Lung (tissue), 12 donors: Measurements from ENCODE around the gene MIP. TPM values are rescaled to one million over a fixed set of nuclear protein-coding genes. Genes with fewer than 3 reads are reported as not detected.
A peak's percentile ranks its signal among the peaks of the same experiment; 100 is the strongest.

ENCODE experiments used
- ATAC-seq: fragments of 200-7000 bp; cut with Tn5 transposase; one replicate; pipeline ENCODE4 v1.9.1; 2020; ENCODE audit warnings: moderate number of reproducible peaks; ENCODE audit not compliant: insufficient read depth, low FRiP score
- DNase-seq, 3 donors: peaks; one replicate each; pipeline ENCODE4 v3.0.0-alpha.2; 2013 to 2017
- H3K27ac ChIP-seq, 2 donors: one replicate each; pipeline ENCODE4 v1.5.1; 2013; ENCODE audit warnings: mild to moderate bottlenecking in 2 of 2, moderate library complexity in 2 of 2, control low read depth in 1 of 2, inconsistent platforms in 1 of 2, low read depth in 1 of 2, low read length in 1 of 2
- H3K27me3 ChIP-seq, 3 donors: one replicate each; pipeline ENCODE4 v1.5.1; 2013; ENCODE audit warnings: low read length in 2 of 3; ENCODE audit not compliant: control insufficient read depth in 3 of 3, insufficient read depth in 3 of 3
- H3K36me3 ChIP-seq, 4 donors: one replicate each; pipeline ENCODE4 v1.5.1; 2013; ENCODE audit warnings: low read length in 4 of 4, mild to moderate bottlenecking in 1 of 4, moderate library complexity in 1 of 4; ENCODE audit not compliant: control insufficient read depth in 4 of 4, insufficient read depth in 4 of 4
- H3K4me1 ChIP-seq, 5 donors: one replicate each; pipeline ENCODE4 v1.5.1; 2013; ENCODE audit warnings: low read length in 5 of 5, mild to moderate bottlenecking in 2 of 5, moderate library complexity in 1 of 5; ENCODE audit not compliant: control insufficient read depth in 5 of 5, insufficient read depth in 5 of 5
- H3K4me3 ChIP-seq: one replicate; pipeline ENCODE4 v1.5.1; 2013; ENCODE audit warnings: mild to moderate bottlenecking, control low read depth, moderate library complexity
- H3K9ac ChIP-seq, 2 donors: one replicate each; pipeline ENCODE4 v1.5.1; 2013; ENCODE audit warnings: low read length in 2 of 2, control low read depth in 1 of 2; ENCODE audit not compliant: insufficient read depth in 1 of 2
- H3K9me3 ChIP-seq, 4 donors: one replicate each; pipeline ENCODE4 v1.5.1; 2013; ENCODE audit warnings: low read length in 3 of 4, mild to moderate bottlenecking in 1 of 4, moderate library complexity in 1 of 4; ENCODE audit not compliant: control insufficient read depth in 4 of 4, insufficient read depth in 3 of 4
- WGBS, 2 donors: extraction: QIAGEN DNeasy Blood & Tissue Kit; methylation state at CpG; one replicate each; pipeline ENCODE4 v1.1.7; 2013; 5-methylcytosine and 5-hydroxymethylcytosine counted together
- polyA plus RNA-seq, 2 donors: library from polyadenylated mRNA; stranded (reverse); fragments of 200-250 nt; gene quantifications; one replicate each; pipeline ENCODE4 v1.2.1, GENCODE V29; 2013
- total RNA-seq, 2 donors: library from RNA; depleted of rRNA in 1 of 2; stranded (reverse); fragments of >200 nt in 1 of 2; gene quantifications; one replicate each; pipeline ENCODE4 v1.2.1, GENCODE V29; 2014 to 2021
- TF ChIP-seq, protein P1 (sequence below): IDR thresholded peaks from 2 replicates; pipeline ENCODE4 v1.5.1; 2012; ENCODE audit warnings: mild to moderate bottlenecking; ENCODE audit errors: control extremely low read depth, extremely low read depth
- donor health status: control.
- donor health status: control.
- donor health status: Bipolar disorder and iron deficiency.
- donor health status: healthy.
- donor health status: DM: yes; HTN: yes; CAD: no.

MIP gene
- total and polyA plus RNA-seq, 4 donors = 0.06 to 0.08 TPM; not detected in 2

- H3K9me3 ChIP-seq = no peaks in the 10 kb centered on the region
- DNase-seq = peak; percentile 29 to 50 (median 46)
- peak overlapping the region in 1 of 2 donors; percentile 42 for H3K9ac ChIP-seq
- WGBS, 2 donors = 6 to 9% methylated on average over 41 to 44 of the region's 44 CpGs
- H3K4me3 ChIP-seq = peak overlapping the region; percentile 18
- ATAC-seq = peak; percentile 54
- H3K36me3 ChIP-seq = no peaks in the 10 kb centered on the region
- peaks cover 0 to 32% (median 30%) of the 10 kb centered on the region in 3 donors for H3K27me3 ChIP-seq
- TF ChIP-seq, protein P1, sequence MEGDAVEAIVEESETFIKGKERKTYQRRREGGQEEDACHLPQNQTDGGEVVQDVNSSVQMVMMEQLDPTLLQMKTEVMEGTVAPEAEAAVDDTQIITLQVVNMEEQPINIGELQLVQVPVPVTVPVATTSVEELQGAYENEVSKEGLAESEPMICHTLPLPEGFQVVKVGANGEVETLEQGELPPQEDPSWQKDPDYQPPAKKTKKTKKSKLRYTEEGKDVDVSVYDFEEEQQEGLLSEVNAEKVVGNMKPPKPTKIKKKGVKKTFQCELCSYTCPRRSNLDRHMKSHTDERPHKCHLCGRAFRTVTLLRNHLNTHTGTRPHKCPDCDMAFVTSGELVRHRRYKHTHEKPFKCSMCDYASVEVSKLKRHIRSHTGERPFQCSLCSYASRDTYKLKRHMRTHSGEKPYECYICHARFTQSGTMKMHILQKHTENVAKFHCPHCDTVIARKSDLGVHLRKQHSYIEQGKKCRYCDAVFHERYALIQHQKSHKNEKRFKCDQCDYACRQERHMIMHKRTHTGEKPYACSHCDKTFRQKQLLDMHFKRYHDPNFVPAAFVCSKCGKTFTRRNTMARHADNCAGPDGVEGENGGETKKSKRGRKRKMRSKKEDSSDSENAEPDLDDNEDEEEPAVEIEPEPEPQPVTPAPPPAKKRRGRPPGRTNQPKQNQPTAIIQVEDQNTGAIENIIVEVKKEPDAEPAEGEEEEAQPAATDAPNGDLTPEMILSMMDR = no peak
- peak overlapping the region in 1 of 2 donors; percentile 5 for H3K27ac ChIP-seq
- H3K4me1 ChIP-seq = peaks cover 0 to 14% (median 5%) of the 10 kb centered on the region in 5 donors
Observed at GRCh38 chr12:56487448-56488040, 33.1 kb upstream of the MIP start.

DNA sequence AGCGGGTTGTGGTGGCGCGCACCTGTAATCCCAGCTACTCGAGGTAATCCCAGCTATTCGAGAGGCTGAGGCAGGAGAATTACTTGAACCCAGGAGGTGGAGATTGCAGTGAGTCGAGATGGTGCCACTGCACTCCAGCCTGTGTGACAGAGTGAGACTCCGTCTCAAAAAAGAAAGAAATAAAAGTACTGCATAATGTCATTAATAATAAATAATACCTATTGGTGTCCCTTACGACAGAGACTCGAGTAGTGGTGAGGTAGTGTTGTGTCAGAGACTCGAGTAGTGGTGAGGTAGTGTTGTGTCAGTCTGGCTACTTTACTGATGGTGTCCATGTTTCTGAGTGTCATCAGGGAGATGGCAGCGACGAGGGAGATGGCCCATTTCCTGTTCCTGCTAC, 32.2 kb upstream of the MIP start:
- 84 to 85% methylated on average over 12 of the region's 12 CpGs for WGBS, 2 donors
- peaks cover 0 to 30% (median 29%) of the 10 kb centered on the region in 3 donors for H3K27me3 ChIP-seq
- DNase-seq = no peak
- peaks cover 0 to 14% (median 5%) of the 10 kb centered on the region in 5 donors for H3K4me1 ChIP-seq
- H3K36me3 ChIP-seq = no peaks in the 10 kb centered on the region
- no peak overlapping the region for H3K9ac ChIP-seq
- no peaks in the 10 kb centered on the region for H3K9me3 ChIP-seq
- TF ChIP-seq, protein P1 = no peak
- H3K4me3 ChIP-seq = no peak overlapping the region
- H3K27ac ChIP-seq = no peak overlapping the region
- no peak for ATAC-seq

- Histone ChIP-seq H3K9me3 (no peaks in the 10 kb centered on the region), H3K4me1 (peaks cover 0 to 14% (median 5%) of the 10 kb centered on the region in 5 donors), H3K36me3 (no peaks in the 10 kb centered on the region), H3K4me3 (no peak overlapping the region), H3K9ac (no peak overlapping the region), H3K27me3 (peaks cover 0 to 24% (median 16%) of the 10 kb centered on the region in 3 donors), H3K27ac (no peak overlapping the region)
- DNase-seq (no peak), ATAC-seq (no peak)
- TF ChIP-seq, protein P1 = no peak
- WGBS, 2 donors = 90% methylated on average over 1 of the region's 1 CpG
Observed at GRCh38 chr12:56484566-56484965, 30.1 kb upstream of the MIP start.

- Histone ChIP-seq H3K9me3 (no peaks in the 10 kb centered on the region), H3K27me3 (no peaks in the 10 kb centered on the region), H3K4me3 (no peak overlapping the region), H3K27ac (no peak overlapping the region), H3K36me3 (no peaks in the 10 kb centered on the region), H3K4me1 (no peaks in the 10 kb centered on the region), H3K9ac (no peak overlapping the region)
- ATAC-seq (no peak), DNase-seq (no peak)
- TF ChIP-seq, protein P1 = no peak
- 95 to 98% methylated on average over 7 of the region's 7 CpGs for WGBS, 2 donors
Observed at GRCh38 chr12:56479625-56480024, 25.2 kb upstream of the MIP start.
